DOHH2 (cell line): ENCODE measurements around the gene CASKIN1.

Source experiments
- H3F3A ChIP-seq: fragments of 200-600 bp; sonication (generic), shearing (Covaris generic); 2 replicates; pipeline ENCODE4 v1.6.0; 2016; ENCODE audit warnings: antibody characterized with exemption, mild to moderate bottlenecking; ENCODE audit not compliant: control insufficient read depth, insufficient read depth
- H3K27ac ChIP-seq: fragments of 200-600 bp; sonication (generic); 2 replicates; pipeline ENCODE4 v1.5.1; 2014; ENCODE audit warnings: low read depth, mild to moderate bottlenecking, low read length, moderate library complexity
- H3K27me3 ChIP-seq: fragments of 200-600 bp; sonication (generic); 2 replicates; pipeline ENCODE4 v1.6.1; 2014; ENCODE audit warnings: mild to moderate bottlenecking, low read length, mixed read lengths; ENCODE audit not compliant: control insufficient read depth
- H3K36me3 ChIP-seq: fragments of 200-600 bp; sonication (generic); 2 replicates; pipeline ENCODE4 v1.6.1; 2014; ENCODE audit warnings: mild to moderate bottlenecking, low read length, moderate library complexity, mixed read lengths; ENCODE audit not compliant: control insufficient read depth
- H3K4me1 ChIP-seq: fragments of 200-600 bp; sonication (generic); 2 replicates; pipeline ENCODE4 v1.6.1; 2014; ENCODE audit warnings: mild to moderate bottlenecking, low read length, mixed read lengths; ENCODE audit not compliant: control insufficient read depth
- H3K4me2 ChIP-seq: fragments of 200-600 bp; sonication (generic); 2 replicates; pipeline ENCODE4 v1.6.0; 2014; ENCODE audit warnings: mild to moderate bottlenecking, low read length, moderate library complexity
- H3K4me3 ChIP-seq: fragments of 200-600 bp; sonication (generic); 2 replicates; pipeline ENCODE4 v1.5.1; 2014; ENCODE audit warnings: mild to moderate bottlenecking, low read length, mixed read lengths
- H3K79me2 ChIP-seq: fragments of 200-600 bp; sonication (generic); 2 replicates; pipeline ENCODE4 v1.6.1; 2014; ENCODE audit warnings: mild to moderate bottlenecking, low read length, mixed read lengths; ENCODE audit not compliant: control insufficient read depth
- H3K9me2 ChIP-seq: fragments of 200-600 bp; sonication (generic); replicated peaks from 2 replicates; pipeline ENCODE4 v1.6.1; 2014; ENCODE audit warnings: mild to moderate bottlenecking, low read length, mixed read lengths; ENCODE audit not compliant: control insufficient read depth
- H3K9me3 ChIP-seq: fragments of 200-600 bp; sonication (generic); 2 replicates; pipeline ENCODE4 v1.6.1; 2014; ENCODE audit warnings: antibody characterized with exemption, low read length, mixed read lengths; ENCODE audit not compliant: control insufficient read depth, insufficient read depth
- H4K20me1 ChIP-seq: fragments of 200-600 bp; sonication (generic); 2 replicates; pipeline ENCODE4 v1.6.0; 2014; ENCODE audit warnings: low read depth, mild to moderate bottlenecking, antibody characterized with exemption, low read length, moderate library complexity; ENCODE audit not compliant: control insufficient read depth, insufficient read depth
- EZH2phosphoT487 ChIP-seq: fragments of 200-600 bp; sonication (generic); IDR thresholded peaks from 2 replicates; pipeline ENCODE4 v1.6.1; 2017; ENCODE audit warnings: borderline replicate concordance, mild to moderate bottlenecking, antibody characterized with exemption, low read length, moderate library complexity, mixed read lengths
- TF ChIP-seq, protein P1 (sequence below): fragments of 200-600 bp; sonication (generic); IDR thresholded peaks from one replicate; pipeline ENCODE4 v1.5.1; 2014; ENCODE audit warnings: antibody characterized with exemption, mild to moderate bottlenecking, low read depth, low read length; ENCODE audit not compliant: poor library complexity, severe bottlenecking

CASKIN1 gene

GRCh38 chr16:2147378-2147777 lies 49.0 kb downstream of the CASKIN1 start:
- TF ChIP-seq EZH2phosphoT487: no peak
- TF ChIP-seq, protein P1, sequence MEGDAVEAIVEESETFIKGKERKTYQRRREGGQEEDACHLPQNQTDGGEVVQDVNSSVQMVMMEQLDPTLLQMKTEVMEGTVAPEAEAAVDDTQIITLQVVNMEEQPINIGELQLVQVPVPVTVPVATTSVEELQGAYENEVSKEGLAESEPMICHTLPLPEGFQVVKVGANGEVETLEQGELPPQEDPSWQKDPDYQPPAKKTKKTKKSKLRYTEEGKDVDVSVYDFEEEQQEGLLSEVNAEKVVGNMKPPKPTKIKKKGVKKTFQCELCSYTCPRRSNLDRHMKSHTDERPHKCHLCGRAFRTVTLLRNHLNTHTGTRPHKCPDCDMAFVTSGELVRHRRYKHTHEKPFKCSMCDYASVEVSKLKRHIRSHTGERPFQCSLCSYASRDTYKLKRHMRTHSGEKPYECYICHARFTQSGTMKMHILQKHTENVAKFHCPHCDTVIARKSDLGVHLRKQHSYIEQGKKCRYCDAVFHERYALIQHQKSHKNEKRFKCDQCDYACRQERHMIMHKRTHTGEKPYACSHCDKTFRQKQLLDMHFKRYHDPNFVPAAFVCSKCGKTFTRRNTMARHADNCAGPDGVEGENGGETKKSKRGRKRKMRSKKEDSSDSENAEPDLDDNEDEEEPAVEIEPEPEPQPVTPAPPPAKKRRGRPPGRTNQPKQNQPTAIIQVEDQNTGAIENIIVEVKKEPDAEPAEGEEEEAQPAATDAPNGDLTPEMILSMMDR: no peak
- no peaks in the 10 kb centered on the region for H3K9me2 ChIP-seq
- H3K27ac ChIP-seq: no peak overlapping the region
- no peak overlapping the region for H3K4me3 ChIP-seq
- peaks cover 4% of the 10 kb centered on the region; the same call in 1 of the 2 replicates for H3K27me3 ChIP-seq
- H3K9me3 ChIP-seq: no peaks in the 10 kb centered on the region
- H3K79me2 ChIP-seq: 0 out of 2 replicates have a peak, but pooled peaks cover 6% of the 10 kb centered on the region
- H3K4me2 ChIP-seq: no peak overlapping the region
- H3F3A ChIP-seq: peaks cover 35% of the 10 kb centered on the region
- H3K36me3 ChIP-seq: peaks cover 12% of the 10 kb centered on the region
- H3K4me1 ChIP-seq: peaks cover 43% of the 10 kb centered on the region
- peaks cover 12% of the 10 kb centered on the region; the same call in 1 of the 2 replicates for H4K20me1 ChIP-seq

DNA sequence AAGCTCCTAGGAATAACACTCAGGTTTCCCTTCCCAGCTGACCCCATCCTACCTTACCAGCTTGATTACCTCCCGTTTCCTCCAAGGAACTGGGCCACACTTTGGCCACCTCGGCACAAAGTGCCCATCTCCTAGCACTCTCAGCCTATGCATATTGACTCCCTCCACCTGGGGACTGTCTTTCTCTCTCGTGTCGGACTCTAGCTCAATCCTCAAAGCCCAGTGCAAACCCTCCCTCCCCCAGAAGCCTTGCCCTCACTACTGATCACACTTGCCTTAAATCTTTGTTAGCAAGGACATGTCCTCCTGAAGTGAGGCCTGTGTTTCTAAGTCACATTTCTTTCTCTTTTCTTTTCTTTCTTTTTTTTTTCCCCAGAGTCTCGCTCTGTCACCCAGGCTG lies 50.6 kb downstream of the CASKIN1 start:
- Histone ChIP-seq H4K20me1 (peaks cover 6% of the 10 kb centered on the region; the same call in 1 of the 2 replicates), H3K79me2 (no peaks in the 10 kb centered on the region), H3K27ac (no peak overlapping the region), H3K9me3 (no peaks in the 10 kb centered on the region), H3K4me3 (no peak overlapping the region), H3K36me3 (no peaks in the 10 kb centered on the region), H3K9me2 (no peaks in the 10 kb centered on the region), H3F3A (peaks cover 28% of the 10 kb centered on the region), H3K4me1 (peaks cover 28% of the 10 kb centered on the region), H3K27me3 (peaks cover 4% of the 10 kb centered on the region; the same call in 1 of the 2 replicates), H3K4me2 (no peak overlapping the region)
- TF ChIP-seq, protein P1: no peak
- TF ChIP-seq EZH2phosphoT487: no peak

DNA sequence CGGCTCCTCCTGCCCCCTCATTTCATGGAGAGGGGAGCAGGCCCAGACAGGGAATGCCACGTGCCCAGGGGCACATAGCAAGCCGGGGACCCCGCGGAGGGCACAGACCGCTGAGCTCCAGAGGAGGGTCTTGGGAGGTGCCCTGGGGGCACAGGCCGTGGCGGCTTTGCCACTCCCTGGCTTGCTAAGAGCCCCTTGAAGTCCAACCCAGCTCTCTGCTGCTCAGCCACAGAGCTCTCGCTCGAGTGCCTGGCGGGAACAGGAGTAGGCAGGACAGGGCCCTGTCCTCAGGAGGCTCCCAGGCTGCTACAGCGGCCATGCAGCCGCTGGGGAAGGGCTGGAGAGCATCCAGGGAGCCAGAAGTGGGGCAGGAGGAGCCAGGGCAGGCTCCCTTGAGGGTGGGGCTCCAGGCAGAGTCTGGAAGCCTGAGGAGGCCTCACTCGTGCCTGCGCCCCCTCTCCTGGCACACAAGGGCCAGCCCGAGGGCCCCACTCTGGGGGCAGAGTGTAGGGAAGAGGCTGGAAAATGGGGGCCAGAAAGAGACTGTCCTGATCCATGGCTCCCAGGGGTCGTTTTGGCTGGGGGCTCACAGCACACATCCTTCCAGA lies 52.4 kb downstream of the CASKIN1 start:
- H3K4me2 ChIP-seq: no peak overlapping the region
- H3K9me2 ChIP-seq: no peaks in the 10 kb centered on the region
- H4K20me1 ChIP-seq: peaks cover 6% of the 10 kb centered on the region; the same call in 1 of the 2 replicates
- no peaks in the 10 kb centered on the region for H3K9me3 ChIP-seq
- H3K36me3 ChIP-seq: no peaks in the 10 kb centered on the region
- no peak for TF ChIP-seq EZH2phosphoT487
- TF ChIP-seq, protein P1: no peak
- peaks cover 4% of the 10 kb centered on the region; the same call in 1 of the 2 replicates for H3K27me3 ChIP-seq
- H3K4me3 ChIP-seq: no peak overlapping the region
- H3K4me1 ChIP-seq: peaks cover 15% of the 10 kb centered on the region
- no peak overlapping the region for H3K27ac ChIP-seq
- H3K79me2 ChIP-seq: no peaks in the 10 kb centered on the region
- peaks cover 12% of the 10 kb centered on the region for H3F3A ChIP-seq
